GM21367 (cell line): ENCODE data around the gene MIDN.

Source experiments
- ATAC-seq: cut with Tn5 transposase; IDR thresholded peaks from one replicate; pipeline ENCODE4 v1.9.1; 2021; ENCODE audit not compliant: unreplicated experiment

The MIDN gene

DNA sequence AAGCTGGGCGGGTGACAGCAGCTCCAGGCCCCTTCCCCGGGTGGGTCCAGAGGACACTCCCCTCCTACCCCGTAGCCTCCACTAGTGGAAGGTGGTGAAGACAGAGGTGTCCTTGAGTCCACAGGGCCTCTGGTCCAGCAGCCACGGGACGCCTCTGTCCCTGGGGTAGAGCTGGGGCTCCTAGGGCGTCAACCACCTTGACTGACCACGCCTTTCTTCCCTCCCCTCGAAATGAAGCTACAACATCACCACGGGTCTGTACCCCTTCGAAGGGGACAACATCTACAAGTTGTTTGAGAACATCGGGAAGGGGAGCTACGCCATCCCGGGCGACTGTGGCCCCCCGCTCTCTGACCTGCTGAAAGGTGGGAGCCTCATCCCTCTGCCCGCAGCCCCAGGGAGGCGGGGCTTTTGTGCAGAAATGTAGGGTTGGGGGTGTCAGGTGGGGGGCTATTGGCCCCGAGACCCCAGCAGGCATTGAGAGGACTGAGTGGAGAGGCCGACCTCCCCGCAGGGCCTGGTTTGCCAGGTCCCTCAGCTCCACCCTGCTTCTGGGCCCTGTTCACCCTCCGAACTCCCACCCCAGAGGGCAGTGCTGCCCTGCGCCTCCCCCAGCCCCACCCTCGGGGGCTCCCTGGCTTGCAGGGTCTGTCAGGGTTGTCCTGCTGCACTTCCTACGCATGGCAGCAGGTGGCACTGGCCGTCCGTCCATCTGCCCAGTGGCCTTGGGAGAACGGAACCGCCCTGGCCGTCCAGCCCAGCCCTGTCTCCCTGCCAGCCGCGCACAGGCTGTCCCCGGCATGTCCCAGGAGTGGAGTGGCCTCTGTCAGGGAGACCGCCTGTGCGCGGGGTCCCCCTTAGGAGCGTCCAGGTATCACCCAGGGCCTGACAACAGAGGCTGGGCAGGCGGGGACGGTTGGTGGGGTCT, 27.1 kb upstream of the MIDN start:
- no peak for ATAC-seq

- ATAC-seq = no peak
These were observed 26.5 kb upstream of the MIDN start for GRCh38 chr19:1221904-1222255.

- no peak for ATAC-seq
These were observed 26.0 kb upstream of the MIDN start for GRCh38 chr19:1222394-1222793.

DNA sequence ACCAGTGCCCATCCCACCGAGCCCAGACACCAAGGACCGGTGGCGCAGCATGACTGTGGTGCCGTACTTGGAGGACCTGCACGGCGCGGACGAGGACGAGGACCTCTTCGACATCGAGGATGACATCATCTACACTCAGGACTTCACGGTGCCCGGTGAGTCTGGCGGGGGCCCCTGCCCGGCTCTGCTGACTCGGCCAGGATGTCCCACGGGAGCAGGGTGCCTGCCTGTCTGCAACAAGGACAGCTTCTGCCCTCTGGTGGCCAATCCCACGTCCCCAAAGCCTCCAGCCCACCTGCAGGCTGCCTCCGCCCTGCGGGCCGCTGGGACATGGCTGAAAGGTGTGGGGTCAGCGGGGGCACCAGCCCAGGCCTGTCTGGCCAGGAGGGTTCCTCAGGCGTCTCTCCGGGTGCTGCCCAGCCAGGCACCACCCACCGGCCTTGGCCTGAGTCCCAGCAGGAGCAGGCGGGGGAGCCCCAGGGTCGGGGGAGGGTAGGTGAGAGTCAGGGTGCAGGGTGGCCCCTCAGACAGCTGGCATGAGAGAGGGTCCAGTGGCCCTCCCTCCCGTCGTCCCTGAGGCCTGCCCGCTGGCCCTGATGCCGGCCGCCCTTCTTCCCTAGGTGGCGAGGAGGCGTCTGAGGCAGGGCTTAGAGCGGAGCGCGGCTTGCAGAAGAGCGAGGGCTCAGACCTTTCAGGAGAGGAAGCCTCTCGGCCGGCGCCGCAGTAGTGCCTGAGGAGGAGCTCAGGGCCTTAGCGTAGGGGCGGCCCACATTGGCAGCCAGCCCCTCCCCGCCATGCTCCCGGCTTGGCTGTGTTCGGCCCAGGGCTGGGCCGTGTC, 25.1 kb upstream of the MIDN start:
- no peak for ATAC-seq

DNA sequence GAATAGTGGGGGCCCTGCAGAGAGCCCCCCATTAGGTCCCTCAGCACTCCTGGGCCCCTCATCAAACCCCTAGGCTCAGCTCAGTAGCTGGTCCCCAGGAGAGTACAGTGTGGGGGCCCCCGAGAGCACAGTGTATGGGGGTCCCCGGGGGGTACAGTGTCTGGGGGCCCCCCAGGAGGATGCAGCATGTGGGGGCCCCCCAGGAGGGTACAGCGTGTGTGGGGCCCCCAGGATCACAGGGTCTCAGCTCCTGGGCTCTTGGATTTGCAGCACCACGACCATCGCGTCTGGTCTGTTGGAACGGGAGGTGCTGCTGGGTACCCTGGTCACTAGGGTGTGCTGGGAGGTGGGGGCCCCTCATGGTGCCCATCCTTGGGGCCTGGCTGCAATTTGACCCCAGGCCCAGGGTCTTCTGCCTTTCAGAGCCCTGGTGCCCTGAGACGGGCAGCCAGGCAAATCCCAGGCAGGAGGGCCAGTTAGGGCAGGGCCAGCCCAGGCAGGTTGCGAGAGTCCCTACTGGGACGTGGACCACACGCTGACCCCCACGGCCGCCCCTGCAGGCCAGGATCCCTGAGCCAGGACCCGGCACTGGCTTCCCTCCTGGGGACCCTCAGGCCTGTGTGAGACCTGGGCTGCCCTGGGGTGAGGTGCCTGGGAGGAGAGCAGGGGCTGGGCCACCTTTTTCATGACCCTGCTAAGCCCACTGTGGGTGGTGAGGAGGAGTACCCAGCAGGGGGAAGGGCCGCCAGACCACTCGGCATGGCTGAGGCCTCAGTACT, 24.1 kb upstream of the MIDN start:
- ATAC-seq = no peak

DNA sequence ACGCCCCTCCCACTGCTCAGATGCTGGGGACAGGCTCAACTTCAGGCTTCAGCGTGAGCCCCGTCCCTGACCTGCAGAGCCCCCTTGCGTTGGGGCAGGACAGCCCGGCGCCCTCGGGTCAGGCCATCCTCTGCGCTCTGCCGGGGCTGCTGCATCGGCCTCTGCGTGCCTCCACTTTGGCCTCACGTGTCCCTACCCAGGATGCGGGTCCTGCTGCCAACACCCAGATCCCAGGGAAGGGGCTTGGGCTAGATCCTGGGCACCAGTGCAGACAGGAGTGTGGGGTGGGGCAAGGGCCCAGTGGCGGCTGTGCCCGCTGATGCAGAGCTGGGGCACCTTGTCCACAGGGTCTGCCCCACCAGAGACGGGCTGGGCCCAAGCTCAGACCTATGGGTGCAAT, 23.5 kb upstream of the MIDN start:
- ATAC-seq = no peak

DNA sequence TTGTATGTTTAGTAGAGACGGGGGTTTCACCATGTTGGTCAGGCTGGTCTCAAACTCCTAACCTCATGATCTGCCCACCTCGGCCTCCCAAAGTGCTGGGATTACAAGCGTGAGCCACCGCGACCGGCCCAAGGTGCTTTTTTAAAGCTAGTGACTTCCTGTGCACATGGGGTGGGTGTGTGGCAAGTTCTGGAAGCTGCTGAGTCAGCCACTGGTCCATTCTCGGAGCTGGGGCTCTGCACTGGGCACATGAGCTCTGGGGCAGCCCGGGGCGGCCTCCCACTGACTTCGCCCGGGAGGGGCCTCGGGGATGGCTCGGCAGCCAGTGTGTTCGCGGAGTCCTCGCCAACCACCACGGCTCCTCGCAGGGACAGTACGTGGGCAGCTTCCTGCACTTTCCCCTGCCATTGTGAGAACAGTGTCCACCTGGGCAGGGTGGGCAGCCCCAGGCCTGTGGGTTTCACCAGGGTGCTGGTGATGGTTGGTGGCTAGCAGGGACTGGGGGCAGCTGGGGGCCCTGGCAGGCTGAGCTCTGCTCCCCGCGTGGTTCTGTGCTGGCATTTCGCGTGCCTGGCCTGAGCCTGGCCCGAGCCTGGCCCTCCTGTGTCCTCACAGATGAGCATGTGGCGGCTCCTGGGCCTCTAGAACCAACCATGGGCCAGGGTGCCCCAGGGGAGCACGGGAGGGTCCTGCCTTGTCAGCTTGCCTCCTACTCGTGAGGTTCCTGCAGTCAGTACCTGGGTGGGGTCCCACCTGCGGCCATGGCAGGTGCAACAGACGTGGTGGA, 22.8 kb upstream of the MIDN start:
- no peak for ATAC-seq

DNA sequence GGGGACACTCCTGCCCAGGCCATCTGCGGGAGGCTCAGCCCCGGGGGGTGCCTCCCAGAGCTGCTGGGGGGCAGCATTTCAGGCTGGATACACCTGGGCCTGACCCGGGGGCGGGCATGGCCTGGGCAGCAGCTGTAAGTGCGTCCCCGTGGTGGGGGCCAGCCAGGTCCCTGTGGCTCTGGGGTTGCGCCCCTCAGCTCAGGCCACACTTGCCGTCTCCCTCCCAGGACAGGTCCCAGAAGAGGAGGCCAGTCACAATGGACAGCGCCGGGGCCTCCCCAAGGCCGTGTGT, 22.2 kb upstream of the MIDN start:
- ATAC-seq = no peak

GRCh38 chr19:1226522-1227303, 21.7 kb upstream of the MIDN start:
- ATAC-seq = no peak

- no peak for ATAC-seq
These were observed 20.9 kb upstream of the MIDN start for GRCh38 chr19:1227304-1228054.

DNA sequence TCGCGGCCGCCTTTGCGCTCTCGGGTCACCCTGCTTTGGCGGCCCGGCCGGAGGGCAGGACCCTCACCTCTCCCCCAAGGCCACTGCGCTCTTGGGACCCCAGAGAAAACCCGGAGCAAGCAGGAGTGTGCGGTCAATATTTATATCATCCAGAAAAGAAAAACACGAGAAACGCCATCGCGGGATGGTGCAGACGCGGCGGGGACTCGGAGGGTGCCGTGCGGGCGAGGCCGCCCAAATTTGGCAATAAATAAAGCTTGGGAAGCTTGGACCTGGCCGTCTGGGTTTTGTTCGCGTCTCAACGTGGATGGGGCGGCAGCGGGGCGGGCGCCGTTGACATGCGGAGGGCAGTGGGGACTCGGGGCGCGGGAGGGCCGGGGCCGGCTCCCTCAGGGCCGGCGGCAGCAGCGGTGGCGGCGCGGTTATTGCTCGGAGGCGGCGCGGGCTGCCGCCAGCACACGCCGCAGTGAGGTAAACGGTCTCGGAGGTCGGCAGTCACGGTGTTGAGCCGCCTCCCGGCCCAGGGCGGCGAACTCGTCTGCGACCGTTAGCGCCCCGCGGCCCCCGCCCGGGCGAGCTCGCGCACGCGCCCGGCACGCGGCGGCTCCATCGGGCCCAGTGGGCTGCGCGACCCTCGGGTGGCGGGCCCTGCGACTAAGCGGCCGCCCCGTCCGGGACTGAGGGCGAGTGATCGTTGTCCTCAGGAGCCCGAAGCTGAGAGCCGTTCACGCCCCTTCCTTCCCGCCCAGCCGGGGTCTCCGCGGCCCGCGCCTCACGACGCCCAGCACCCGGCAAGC, 20.0 kb upstream of the MIDN start:
- no peak for ATAC-seq

- ATAC-seq = no peak
These were observed 19.1 kb upstream of the MIDN start for GRCh38 chr19:1229056-1229923.

GRCh38 chr19:1229924-1230782, 18.2 kb upstream of the MIDN start:
- ATAC-seq = no peak

DNA sequence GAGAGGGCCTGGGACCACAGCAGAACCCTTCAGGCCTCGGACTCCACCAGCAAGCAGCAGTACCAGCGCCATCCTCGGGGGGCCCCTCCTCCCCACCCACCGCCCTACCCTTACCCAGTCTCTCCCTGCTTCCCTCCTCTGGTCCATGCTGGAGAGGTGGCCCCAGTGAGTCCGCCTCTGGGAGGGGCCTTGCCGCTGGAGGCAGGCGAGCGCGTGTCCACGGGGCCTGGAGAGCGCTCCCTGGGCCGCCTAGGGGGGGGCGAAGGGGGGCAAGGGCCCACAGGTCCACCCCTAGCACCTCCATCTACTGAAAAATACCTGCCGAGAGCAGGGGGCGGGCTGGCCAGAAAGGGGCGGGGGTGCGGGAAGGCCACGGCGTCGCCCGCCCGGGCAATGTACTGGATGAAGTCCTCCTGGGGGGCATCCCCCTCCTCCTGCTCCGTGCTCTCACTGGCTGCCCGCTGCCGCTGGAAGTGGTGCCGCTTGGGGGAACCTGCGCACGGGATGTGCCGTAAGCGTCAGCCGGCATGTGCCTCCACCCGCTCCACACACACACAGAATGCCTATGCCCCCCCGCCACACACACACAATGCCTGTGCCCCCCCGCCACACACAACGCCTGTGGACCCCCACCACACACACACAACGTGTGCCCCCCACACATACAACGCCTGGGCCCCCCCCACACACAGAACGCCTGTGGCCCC, 17.4 kb upstream of the MIDN start:
- no peak for ATAC-seq

DNA sequence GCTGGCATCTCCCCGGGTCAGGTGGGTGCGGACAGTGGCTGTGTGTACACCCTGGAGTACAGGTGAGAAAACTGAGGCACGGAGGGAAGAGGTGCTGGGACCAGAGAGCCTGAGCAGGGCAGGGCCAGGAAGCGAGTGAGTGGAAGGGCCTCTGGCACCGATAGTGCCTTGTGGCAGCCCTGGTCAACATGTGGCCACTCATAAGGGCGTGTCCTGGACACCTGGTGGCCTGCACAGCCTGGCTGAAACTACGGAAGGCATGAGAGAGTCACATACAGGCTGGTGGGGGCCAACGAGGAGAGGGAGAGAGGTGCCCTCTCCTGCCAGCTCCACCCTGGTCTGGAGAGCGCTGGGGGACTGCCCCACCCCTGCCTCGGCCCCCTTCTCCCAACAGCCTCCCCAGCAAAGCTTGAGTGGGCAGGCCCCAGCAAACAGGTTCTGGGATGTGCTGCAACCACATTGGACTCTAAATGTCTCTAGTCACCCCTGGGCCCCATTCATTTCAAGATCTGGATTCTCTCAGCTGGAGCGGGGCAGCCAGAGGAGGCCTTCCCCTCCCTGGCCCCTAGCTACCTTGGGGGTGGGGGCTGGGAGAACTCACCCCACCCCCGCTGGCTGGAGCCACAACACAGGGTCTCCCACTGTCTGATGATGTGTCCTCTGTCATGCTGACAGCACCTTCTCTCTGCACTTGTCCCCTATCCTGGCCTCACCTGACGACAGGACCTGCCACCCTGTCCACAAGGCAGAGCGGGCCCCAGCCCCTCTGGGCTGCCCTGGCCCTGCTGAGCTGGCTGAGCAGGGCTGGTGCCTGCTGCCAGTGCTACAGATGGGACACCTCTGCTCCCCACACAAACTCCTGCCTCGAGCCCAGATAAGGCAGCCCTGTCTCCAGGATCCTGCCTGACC, 16.4 kb upstream of the MIDN start:
- no peak for ATAC-seq
